ENCODE data around the gene KDM4C. TPM values are rescaled to one million over a fixed set of nuclear protein-coding genes. Genes with fewer than 3 reads are reported as not detected.

Gene KDM4C
- total RNA-seq, 1 experiment from 2014 or later: 16.8 TPM

DNA sequence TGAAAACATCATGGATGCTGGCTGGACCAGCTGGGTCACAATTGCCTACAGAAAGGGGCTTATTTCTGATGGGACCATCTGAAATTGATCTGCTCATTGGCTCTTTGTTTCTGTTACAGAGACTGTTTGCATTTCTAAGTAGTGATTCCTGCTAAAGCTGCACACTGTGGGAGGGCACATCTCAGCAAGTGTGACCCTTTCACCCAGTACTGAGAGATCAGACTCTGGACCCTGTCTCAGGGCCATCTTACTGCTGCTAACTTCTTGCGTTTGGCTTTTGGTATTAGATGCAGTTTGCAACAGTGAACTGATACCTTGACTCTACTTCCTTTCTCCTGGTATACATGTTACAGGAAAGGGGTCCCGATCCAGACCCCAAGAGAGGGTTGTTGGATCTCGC lies 24.5 kb upstream of the KDM4C start:
- DNase-seq (ENCODE audit: low read depth, low spot score) (no peak), ATAC-seq (no peak)
- POLR2A ChIA-PET: no interaction called here
- RAD21 ChIA-PET (ENCODE audit: low non-redundant PET in 1 of 2, low total read pairs in 2 of 2, uncharacterized antibody in 2 of 2, unreplicated experiment in 2 of 2): no interaction called here
- no peaks in the 10 kb centered on the region for H3K9me2 ChIP-seq (ENCODE audit: insufficient read depth)
- H3K9ac ChIP-seq (ENCODE audit: low read length): no peak overlapping the region
- intact Hi-C loops (cut with micrococcal nuclease): no loop called here
- H3K4me2 ChIP-seq (ENCODE audit: low read length): no peak overlapping the region
- no peaks in the 10 kb centered on the region for H3K27me3 ChIP-seq (ENCODE audit: insufficient read depth, low read length)
- no peak overlapping the region for H2AFZ ChIP-seq (ENCODE audit: low read depth, low read length, poor library complexity, severe bottlenecking)
- no TSS peak for BruUV-seq (replicated peaks)
- no peaks in the 10 kb centered on the region for H4K20me1 ChIP-seq (ENCODE audit: insufficient read depth)
- H3K36me3 ChIP-seq (ENCODE audit: control insufficient read depth in 1 of 2, insufficient read depth in 2 of 2, low read length in 2 of 2): no peaks in the 10 kb centered on the region
- H3K9me3 ChIP-seq (ENCODE audit: control insufficient read depth in 1 of 2, insufficient read depth in 1 of 2, low read depth in 1 of 2, low read length in 2 of 2): no peaks in the 10 kb centered on the region
- TF ChIP-seq EGR1 (IDR thresholded peaks at IDR 0.05; ENCODE audit: low read depth): no peak
- no peak for TF ChIP-seq ZNF274 (IDR thresholded peaks at IDR 0.05; ENCODE audit: low read depth, low read length)
- TF ChIP-seq YY1 (IDR thresholded peaks at IDR 0.05; ENCODE audit: extremely low read depth, insufficient replicate concordance, low read depth, low read length): no peak
- TF ChIP-seq CBX3 (IDR thresholded peaks at IDR 0.05; ENCODE audit: low read depth): no peak
- no peak for TF ChIP-seq JUND (IDR thresholded peaks at IDR 0.05)
- TF ChIP-seq TCF7L2 (IDR thresholded peaks at IDR 0.05; ENCODE audit: borderline replicate concordance, extremely low read depth, insufficient read depth, insufficient read length): no peak
- TF ChIP-seq POLR2A (IDR thresholded peaks at IDR 0.05; ENCODE audit: borderline replicate concordance, extremely low read depth, insufficient read depth, insufficient read length): no peak
- TF ChIP-seq, protein P1, sequence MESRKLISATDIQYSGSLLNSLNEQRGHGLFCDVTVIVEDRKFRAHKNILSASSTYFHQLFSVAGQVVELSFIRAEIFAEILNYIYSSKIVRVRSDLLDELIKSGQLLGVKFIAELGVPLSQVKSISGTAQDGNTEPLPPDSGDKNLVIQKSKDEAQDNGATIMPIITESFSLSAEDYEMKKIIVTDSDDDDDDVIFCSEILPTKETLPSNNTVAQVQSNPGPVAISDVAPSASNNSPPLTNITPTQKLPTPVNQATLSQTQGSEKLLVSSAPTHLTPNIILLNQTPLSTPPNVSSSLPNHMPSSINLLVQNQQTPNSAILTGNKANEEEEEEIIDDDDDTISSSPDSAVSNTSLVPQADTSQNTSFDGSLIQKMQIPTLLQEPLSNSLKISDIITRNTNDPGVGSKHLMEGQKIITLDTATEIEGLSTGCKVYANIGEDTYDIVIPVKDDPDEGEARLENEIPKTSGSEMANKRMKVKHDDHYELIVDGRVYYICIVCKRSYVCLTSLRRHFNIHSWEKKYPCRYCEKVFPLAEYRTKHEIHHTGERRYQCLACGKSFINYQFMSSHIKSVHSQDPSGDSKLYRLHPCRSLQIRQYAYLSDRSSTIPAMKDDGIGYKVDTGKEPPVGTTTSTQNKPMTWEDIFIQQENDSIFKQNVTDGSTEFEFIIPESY (IDR thresholded peaks at IDR 0.05; ENCODE audit: extremely low read depth, insufficient replicate concordance, low read length): no peak
- TF ChIP-seq ELF1 (IDR thresholded peaks at IDR 0.05; ENCODE audit: borderline replicate concordance, low read depth): no peak
- TF ChIP-seq, protein P2, sequence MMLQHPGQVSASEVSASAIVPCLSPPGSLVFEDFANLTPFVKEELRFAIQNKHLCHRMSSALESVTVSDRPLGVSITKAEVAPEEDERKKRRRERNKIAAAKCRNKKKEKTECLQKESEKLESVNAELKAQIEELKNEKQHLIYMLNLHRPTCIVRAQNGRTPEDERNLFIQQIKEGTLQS (IDR thresholded peaks at IDR 0.05): no peak
- no peak for TF ChIP-seq FOSL1 (IDR thresholded peaks at IDR 0.05; ENCODE audit: low read depth)
- no peak for TF ChIP-seq SRF (IDR thresholded peaks at IDR 0.05; ENCODE audit: low read depth)
- TF ChIP-seq, protein P3, sequence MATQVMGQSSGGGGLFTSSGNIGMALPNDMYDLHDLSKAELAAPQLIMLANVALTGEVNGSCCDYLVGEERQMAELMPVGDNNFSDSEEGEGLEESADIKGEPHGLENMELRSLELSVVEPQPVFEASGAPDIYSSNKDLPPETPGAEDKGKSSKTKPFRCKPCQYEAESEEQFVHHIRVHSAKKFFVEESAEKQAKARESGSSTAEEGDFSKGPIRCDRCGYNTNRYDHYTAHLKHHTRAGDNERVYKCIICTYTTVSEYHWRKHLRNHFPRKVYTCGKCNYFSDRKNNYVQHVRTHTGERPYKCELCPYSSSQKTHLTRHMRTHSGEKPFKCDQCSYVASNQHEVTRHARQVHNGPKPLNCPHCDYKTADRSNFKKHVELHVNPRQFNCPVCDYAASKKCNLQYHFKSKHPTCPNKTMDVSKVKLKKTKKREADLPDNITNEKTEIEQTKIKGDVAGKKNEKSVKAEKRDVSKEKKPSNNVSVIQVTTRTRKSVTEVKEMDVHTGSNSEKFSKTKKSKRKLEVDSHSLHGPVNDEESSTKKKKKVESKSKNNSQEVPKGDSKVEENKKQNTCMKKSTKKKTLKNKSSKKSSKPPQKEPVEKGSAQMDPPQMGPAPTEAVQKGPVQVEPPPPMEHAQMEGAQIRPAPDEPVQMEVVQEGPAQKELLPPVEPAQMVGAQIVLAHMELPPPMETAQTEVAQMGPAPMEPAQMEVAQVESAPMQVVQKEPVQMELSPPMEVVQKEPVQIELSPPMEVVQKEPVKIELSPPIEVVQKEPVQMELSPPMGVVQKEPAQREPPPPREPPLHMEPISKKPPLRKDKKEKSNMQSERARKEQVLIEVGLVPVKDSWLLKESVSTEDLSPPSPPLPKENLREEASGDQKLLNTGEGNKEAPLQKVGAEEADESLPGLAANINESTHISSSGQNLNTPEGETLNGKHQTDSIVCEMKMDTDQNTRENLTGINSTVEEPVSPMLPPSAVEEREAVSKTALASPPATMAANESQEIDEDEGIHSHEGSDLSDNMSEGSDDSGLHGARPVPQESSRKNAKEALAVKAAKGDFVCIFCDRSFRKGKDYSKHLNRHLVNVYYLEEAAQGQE (IDR thresholded peaks at IDR 0.05; ENCODE audit: low read depth): no peak
- TF ChIP-seq, protein P4, sequence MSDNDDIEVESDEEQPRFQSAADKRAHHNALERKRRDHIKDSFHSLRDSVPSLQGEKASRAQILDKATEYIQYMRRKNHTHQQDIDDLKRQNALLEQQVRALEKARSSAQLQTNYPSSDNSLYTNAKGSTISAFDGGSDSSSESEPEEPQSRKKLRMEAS (IDR thresholded peaks at IDR 0.05): no peak
- TF ChIP-seq CEBPB (IDR thresholded peaks at IDR 0.05; ENCODE audit: low read depth): no peak
- no peak for TF ChIP-seq POLR2AphosphoS5 (IDR thresholded peaks at IDR 0.05; ENCODE audit: low read depth, low read length)
- no peak for TF ChIP-seq SIN3A (IDR thresholded peaks at IDR 0.05; ENCODE audit: low read depth)
- H3K4me1 ChIP-seq (ENCODE audit: control insufficient read depth in 1 of 2, insufficient read depth in 2 of 2, low read length in 2 of 2): no peaks in the 10 kb centered on the region
- CTCF ChIA-PET: no interaction called here
- no peak overlapping the region for H3K27ac ChIP-seq (ENCODE audit: low read depth, low read length)
- no peak overlapping the region for H3K4me3 ChIP-seq (replicated peaks in 1 of 2; ENCODE audit: low read depth in 1 of 2, low read length in 2 of 2)
- H3K79me2 ChIP-seq (ENCODE audit: insufficient read depth, low read length): no peaks in the 10 kb centered on the region
